Loucy (cell line): Measurements from ENCODE around the gene GALNT5.

Experiments
- CTCF ChIP-seq: fragments of 200-600 bp; sonication (generic); conservative IDR thresholded peaks from 2 replicates; pipeline ENCODE4 v1.5.1; 2014; ENCODE audit warnings: mild to moderate bottlenecking, antibody characterized with exemption, low read length
- EZH2phosphoT487 ChIP-seq: fragments of 200-600 bp; IDR thresholded peaks from 2 replicates; pipeline ENCODE4 v1.6.1; 2018; ENCODE audit warnings: antibody characterized with exemption, mild to moderate bottlenecking, moderate library complexity, borderline replicate concordance

- TF ChIP-seq CTCF (no peak), EZH2phosphoT487 (no peak)
Measured at GRCh38 chr2:157221394-157221988, 36.0 kb upstream of the GALNT5 start.
